GM19372 (cell line): ENCODE data around the gene AXDND1.
A peak's percentile ranks its signal among the peaks of the same experiment; 100 is the strongest.
"Not testable (repeated sequence)": the region's sequence is repeated elsewhere in the genome, so short reads cannot be mapped to it uniquely, and the experiment has no call there.

Experiments used
- ATAC-seq: cut with Tn5 transposase; IDR thresholded peaks from one replicate; pipeline ENCODE4 v1.9.1; 2021; ENCODE audit warnings: mild to moderate bottlenecking, low read depth, moderate library complexity; ENCODE audit not compliant: unreplicated experiment

The AXDND1 gene

GRCh38 chr1:179459606-179460206 is 93.9 kb downstream of the AXDND1 start:
- ATAC-seq = not testable (repeated sequence)

- ATAC-seq = not testable (repeated sequence)
Measured at GRCh38 chr1:179465661-179466060, 99.9 kb downstream of the AXDND1 start.

GRCh38 chr1:179474713-179475112 is 108.9 kb downstream of the AXDND1 start:
- ATAC-seq = no peak

- no peak for ATAC-seq
Measured at GRCh38 chr1:179476484-179476883, 110.7 kb downstream of the AXDND1 start.

GRCh38 chr1:179478370-179478769 is 112.6 kb downstream of the AXDND1 start:
- no peak for ATAC-seq

GRCh38 chr1:179490611-179491010 is 124.8 kb downstream of the AXDND1 start:
- no peak for ATAC-seq

- ATAC-seq = no peak
Measured at GRCh38 chr1:179493323-179493722, 127.6 kb downstream of the AXDND1 start.

- ATAC-seq = no peak
Measured at GRCh38 chr1:179506199-179506598, 140.4 kb downstream of the AXDND1 start.

- no peak for ATAC-seq
Measured at GRCh38 chr1:179509384-179509783, 143.6 kb downstream of the AXDND1 start.

- ATAC-seq = peak; percentile 67
Measured at GRCh38 chr1:179510038-179510437, 144.3 kb downstream of the AXDND1 start.

GRCh38 chr1:179516976-179517705 is 151.4 kb downstream of the AXDND1 start:
- ATAC-seq = no peak

- ATAC-seq = not testable (repeated sequence)
Measured at GRCh38 chr1:179518544-179518943, 152.8 kb downstream of the AXDND1 start.

- no peak for ATAC-seq
Measured at GRCh38 chr1:179529482-179530195, 163.9 kb downstream of the AXDND1 start.

GRCh38 chr1:179530352-179530751 is 164.6 kb downstream of the AXDND1 start:
- no peak for ATAC-seq

GRCh38 chr1:179541774-179542173 is 176.0 kb downstream of the AXDND1 start:
- ATAC-seq = no peak

GRCh38 chr1:179545321-179545720 is 179.6 kb downstream of the AXDND1 start:
- no peak for ATAC-seq

- no peak for ATAC-seq
Measured at GRCh38 chr1:179547021-179547535, 181.3 kb downstream of the AXDND1 start.

GRCh38 chr1:179548666-179549367 is 183.0 kb downstream of the AXDND1 start:
- ATAC-seq = no peak

GRCh38 chr1:179549368-179549700 is 183.6 kb downstream of the AXDND1 start:
- ATAC-seq = no peak

- no peak for ATAC-seq
Measured at GRCh38 chr1:179550746-179551682, 185.2 kb downstream of the AXDND1 start.
